CD4-positive, alpha-beta memory T cell (primary cell): ENCODE measurements around the gene ICOS. TPM values are rescaled to one million over a fixed set of nuclear protein-coding genes. Genes with fewer than 3 reads are reported as not detected.
"Not testable (repeated sequence)": the region's sequence is repeated elsewhere in the genome, so short reads cannot be mapped to it uniquely, and the experiment has no call there.

ENCODE experiments used
- CTCF ChIA-PET: fragments of 350-600 bp; sonication (Branson Sonifier 250); formaldehyde crosslinking; loops from one replicate; lab custom pipeline; 2021; ENCODE audit warnings: inconsistent platforms; ENCODE audit not compliant: partially characterized antibody; lab: Charles Lee
- POLR2A ChIA-PET: fragments of 350-600 bp; sonication (Branson Sonifier 250); formaldehyde crosslinking; loops from one replicate; lab custom pipeline; 2021; ENCODE audit not compliant: partially characterized antibody; lab: Charles Lee
- DNase-seq, 5 donors: peaks; one replicate each; pipeline versions ENCODE4 v3.0.0 to v3.0.0-alpha.2; 2020 to 2022; ENCODE audit warnings: mixed read lengths in 1 of 5
- H3K27ac ChIP-seq: one replicate; pipeline ENCODE4 v1.7.0; 2013; ENCODE audit warnings: low read depth, low read length
- H3K27me3 ChIP-seq: 2 replicates; pipeline ENCODE4 v1.7.0; 2013; ENCODE audit warnings: mild to moderate bottlenecking, low read length, moderate library complexity; ENCODE audit not compliant: insufficient read depth
- H3K36me3 ChIP-seq: 2 replicates; pipeline ENCODE4 v1.7.0; 2013; ENCODE audit warnings: mild to moderate bottlenecking, low read length, moderate library complexity; ENCODE audit not compliant: insufficient read depth
- H3K4me1 ChIP-seq: 2 replicates; pipeline ENCODE4 v1.7.0; 2013; ENCODE audit warnings: mild to moderate bottlenecking, low read length, moderate library complexity; ENCODE audit not compliant: insufficient read depth
- H3K4me3 ChIP-seq, 2 donors: one replicate each; pipeline ENCODE4 v1.7.0; 2013; ENCODE audit warnings: low read length in 2 of 2, mild to moderate bottlenecking in 1 of 2
- H3K9me3 ChIP-seq, 2 donors: one replicate each; pipeline ENCODE4 v1.7.0; 2013; ENCODE audit warnings: low read length in 2 of 2, control low read depth in 1 of 2; ENCODE audit not compliant: control insufficient read depth in 1 of 2
- H3K27ac Mint-ChIP-seq, 7 donors: one replicate each; pipeline ENCODE4 v1.8.0; 2020 to 2021; ENCODE audit warnings: mixed read lengths in 7 of 7, mild to moderate bottlenecking in 6 of 7, inconsistent platforms in 3 of 7, moderate library complexity in 3 of 7
- H3K27me3 Mint-ChIP-seq, 2 donors: one replicate each; pipeline ENCODE4 v1.8.0; 2020 to 2021; ENCODE audit warnings: mixed read lengths in 2 of 2
- H3K36me3 Mint-ChIP-seq, 2 donors: one replicate each; pipeline ENCODE4 v1.8.0; 2020 to 2021; ENCODE audit warnings: mixed read lengths in 2 of 2, inconsistent platforms in 1 of 2, mild to moderate bottlenecking in 1 of 2
- H3K4me1 Mint-ChIP-seq, 4 donors: one replicate each; pipeline ENCODE4 v1.8.0; 2020 to 2021; ENCODE audit warnings: mixed read lengths in 4 of 4, mild to moderate bottlenecking in 1 of 4
- H3K4me3 Mint-ChIP-seq, 8 donors: one replicate each; pipeline ENCODE4 v1.8.0; 2020 to 2021; ENCODE audit warnings: mixed read lengths in 8 of 8, mild to moderate bottlenecking in 7 of 8, moderate library complexity in 6 of 8, inconsistent platforms in 3 of 8
- H3K9me3 Mint-ChIP-seq, 8 donors: one replicate each; pipeline ENCODE4 v1.8.0; 2020 to 2021; ENCODE audit warnings: mixed read lengths in 8 of 8, mild to moderate bottlenecking in 5 of 8, inconsistent platforms in 3 of 8, moderate library complexity in 1 of 8
- intact Hi-C: fragments of 100-400 bp; cut with micrococcal nuclease; formaldehyde crosslinking; loops from one replicate; pipeline ENCODE4 v1.15.1; 2023
- polyA plus RNA-seq, 2 donors: library from polyadenylated mRNA; unstranded; fragments of 300-500 nt; fragmentation: Illumina TruSeq; gene quantifications; one replicate each; pipeline ENCODE4 v1.2.3, GENCODE V29; 2021
- total RNA-seq, 2 experiments: library from RNA; stranded (reverse); gene quantifications; one replicate each; pipeline ENCODE4 v1.2.3, GENCODE V29; 2021

ICOS gene
- total and polyA plus RNA-seq, 4 experiments from 2014 or later, result 28.1 to 53.2 (median 41.0) TPM

DNA sequence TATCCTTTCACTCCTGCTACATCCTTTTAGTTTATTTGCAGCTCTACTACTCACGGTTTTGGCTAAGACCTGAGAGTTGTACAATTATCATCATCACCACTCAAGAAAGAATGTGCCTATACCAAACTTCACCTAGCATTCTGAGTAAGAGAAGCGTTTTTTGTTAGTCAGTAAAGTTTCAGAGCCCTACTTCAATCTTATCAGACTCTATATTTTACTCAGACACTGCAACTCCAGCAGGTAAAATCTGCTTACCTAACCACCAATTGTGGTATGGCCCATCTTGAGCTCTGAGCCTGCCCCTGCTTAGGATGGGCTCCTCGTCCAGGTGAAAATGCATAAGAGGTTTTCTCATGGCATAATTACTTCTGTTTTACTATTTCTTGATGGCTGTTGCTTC, 37.1 kb downstream of the ICOS start:
- Mint-ChIP-seq H3K4me1 (peaks cover 0 to 2% (median 0%) of the 10 kb centered on the region in 4 donors), H3K4me3 (no peak overlapping the region), H3K27ac (no peak overlapping the region), H3K9me3 (peaks cover 0 to 2% (median 0%) of the 10 kb centered on the region in 8 donors), H3K36me3 (no peaks in the 10 kb centered on the region), H3K27me3 (no peaks in the 10 kb centered on the region)
- intact Hi-C loops, result no loop called here
- no peaks in the 10 kb centered on the region for H3K27me3 ChIP-seq
- ChIA-PET CTCF (interaction anchor here (2.1 to 2.5 kb wide), 2 partner anchors 11 to 14 kb away, joined by 6 to 8 read pairs; no protein-coding TSS in a partner anchor), POLR2A (no interaction called here)
- no peaks in the 10 kb centered on the region for H3K4me1 ChIP-seq
- H3K27ac ChIP-seq, result no peak overlapping the region
- H3K9me3 ChIP-seq, result no peaks in the 10 kb centered on the region
- no peak for DNase-seq
- H3K36me3 ChIP-seq, result no peaks in the 10 kb centered on the region
- H3K4me3 ChIP-seq, result no peak overlapping the region

DNA sequence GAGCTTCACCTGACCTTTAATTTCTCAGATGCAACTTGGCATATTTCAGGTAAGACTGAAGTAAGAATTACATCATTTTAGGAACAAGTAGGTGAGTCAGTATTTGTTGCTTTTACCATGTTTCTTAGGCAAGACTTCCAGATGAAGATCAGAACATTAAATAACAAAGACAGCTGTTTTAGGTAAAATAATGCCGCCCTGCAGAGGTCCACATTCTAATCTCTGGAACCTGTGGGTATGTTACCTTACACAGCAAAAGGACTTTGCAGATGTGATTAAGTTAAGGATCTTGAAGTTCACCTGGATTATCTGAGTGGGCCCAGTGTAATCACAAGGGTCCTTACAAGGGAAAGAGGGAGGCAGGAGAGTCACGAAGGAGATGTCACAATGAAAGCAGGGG, 39.3 kb downstream of the ICOS start:
- DNase-seq, result no peak
- no peak overlapping the region for H3K27ac Mint-ChIP-seq
- Histone ChIP-seq H3K4me1 (no peaks in the 10 kb centered on the region), H3K9me3 (no peaks in the 10 kb centered on the region), H3K36me3 (no peaks in the 10 kb centered on the region), H3K4me3 (no peak overlapping the region), H3K27me3 (no peaks in the 10 kb centered on the region), H3K27ac (no peak overlapping the region)
- ChIA-PET POLR2A (no interaction called here), CTCF (interaction anchor here (2.0 to 2.5 kb wide), 3 partner anchors 9 to 24 kb away, joined by 6 to 8 read pairs (median 6); no protein-coding TSS in a partner anchor)
- H3K9me3 Mint-ChIP-seq, result peaks cover 0 to 2% (median 0%) of the 10 kb centered on the region in 8 donors
- intact Hi-C loops, result no loop called here
- no peaks in the 10 kb centered on the region for H3K36me3 Mint-ChIP-seq
- no peak overlapping the region for H3K4me3 Mint-ChIP-seq
- H3K27me3 Mint-ChIP-seq, result no peaks in the 10 kb centered on the region
- H3K4me1 Mint-ChIP-seq, result no peaks in the 10 kb centered on the region

DNA sequence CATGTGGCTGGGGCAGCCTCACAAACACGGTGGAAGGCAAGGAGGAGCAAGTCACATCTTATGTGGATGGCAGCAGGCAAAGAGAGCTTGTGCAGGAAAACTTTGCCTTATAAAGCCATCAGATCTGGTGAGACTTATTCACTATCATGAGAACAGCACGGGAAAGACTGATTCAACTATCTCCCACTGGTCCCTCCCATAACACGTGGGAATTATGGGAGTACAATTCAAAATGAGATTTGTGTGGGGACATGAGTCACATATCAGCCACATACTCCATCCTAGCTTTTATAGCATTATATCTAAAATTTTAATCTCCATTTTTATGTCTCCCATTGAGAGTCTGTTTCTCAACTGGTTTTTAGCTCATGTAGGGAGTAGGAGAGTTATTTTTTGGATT, 45.7 kb downstream of the ICOS start:
- intact Hi-C loops, result no loop called here
- no peaks in the 10 kb centered on the region for H3K36me3 ChIP-seq
- no peaks in the 10 kb centered on the region for H3K9me3 ChIP-seq
- no peak overlapping the region for H3K27ac Mint-ChIP-seq
- H3K27me3 ChIP-seq, result no peaks in the 10 kb centered on the region
- H3K4me3 Mint-ChIP-seq, result no peak overlapping the region
- POLR2A ChIA-PET, result interaction anchor here (2.0 kb wide), 1 partner anchor 45 kb away, joined by 6 read pairs; no protein-coding TSS in a partner anchor
- no peak overlapping the region for H3K27ac ChIP-seq
- H3K4me3 ChIP-seq, result no peak overlapping the region
- DNase-seq, result no peak
- H3K36me3 Mint-ChIP-seq, result no peaks in the 10 kb centered on the region
- peaks cover 0 to 5% (median 0%) of the 10 kb centered on the region in 8 donors for H3K9me3 Mint-ChIP-seq
- H3K4me1 ChIP-seq, result peaks cover 6% of the 10 kb centered on the region
- no peaks in the 10 kb centered on the region for H3K27me3 Mint-ChIP-seq
- CTCF ChIA-PET, result no interaction called here
- H3K4me1 Mint-ChIP-seq, result peaks cover 11 to 22% (median 16%) of the 10 kb centered on the region in 4 donors

DNA sequence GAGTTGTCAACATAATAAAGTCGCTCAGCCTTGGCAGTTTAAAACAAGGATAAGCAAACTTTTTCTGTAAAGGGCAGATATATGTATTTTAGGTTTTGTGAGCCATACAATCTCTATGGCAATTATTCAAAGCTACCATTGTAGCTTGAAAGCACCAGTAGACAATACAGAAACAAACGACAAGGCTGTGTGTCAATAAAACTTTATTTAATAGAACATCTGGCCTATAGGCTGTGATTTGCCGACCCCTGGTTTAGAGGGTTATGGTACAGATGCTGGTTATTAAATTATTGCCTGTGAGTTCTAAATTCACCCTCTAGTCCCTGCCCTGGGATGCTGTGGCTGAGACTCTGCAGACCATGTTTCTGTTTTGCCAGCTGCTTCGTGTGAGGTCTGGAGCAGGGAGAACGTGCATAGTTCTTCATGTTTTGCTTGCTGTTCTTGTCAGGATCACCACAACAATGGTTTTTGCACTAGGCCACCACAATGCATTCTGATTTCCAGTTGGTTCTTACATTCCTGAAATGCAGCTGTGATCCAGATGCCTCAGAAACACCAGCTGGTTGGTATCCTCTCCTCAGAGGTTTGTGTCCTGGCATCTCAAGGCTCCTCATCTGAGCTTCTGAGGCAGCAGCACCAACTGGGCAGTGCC, 46.6 kb downstream of the ICOS start:
- Histone ChIP-seq H3K9me3 (no peaks in the 10 kb centered on the region), H3K36me3 (no peaks in the 10 kb centered on the region), H3K4me3 (no peak overlapping the region), H3K27me3 (no peaks in the 10 kb centered on the region), H3K27ac (no peak overlapping the region), H3K4me1 (peaks cover 15% of the 10 kb centered on the region)
- no peaks in the 10 kb centered on the region for H3K36me3 Mint-ChIP-seq
- no peak overlapping the region for H3K4me3 Mint-ChIP-seq
- DNase-seq, result no peak
- no peaks in the 10 kb centered on the region for H3K27me3 Mint-ChIP-seq
- POLR2A ChIA-PET, result interaction anchor here (0.6 to 2.0 kb wide), 3 partner anchors 11 to 73 kb away, joined by 3 to 6 read pairs (median 3); no protein-coding TSS in a partner anchor
- H3K27ac Mint-ChIP-seq, result peak overlapping the region in 1 of 7 donors; percentile 18
- H3K4me1 Mint-ChIP-seq, result peaks cover 16 to 28% (median 23%) of the 10 kb centered on the region in 4 donors
- intact Hi-C loops, result no loop called here
- CTCF ChIA-PET, result no interaction called here
- peaks cover 0 to 5% (median 0%) of the 10 kb centered on the region in 8 donors for H3K9me3 Mint-ChIP-seq

DNA sequence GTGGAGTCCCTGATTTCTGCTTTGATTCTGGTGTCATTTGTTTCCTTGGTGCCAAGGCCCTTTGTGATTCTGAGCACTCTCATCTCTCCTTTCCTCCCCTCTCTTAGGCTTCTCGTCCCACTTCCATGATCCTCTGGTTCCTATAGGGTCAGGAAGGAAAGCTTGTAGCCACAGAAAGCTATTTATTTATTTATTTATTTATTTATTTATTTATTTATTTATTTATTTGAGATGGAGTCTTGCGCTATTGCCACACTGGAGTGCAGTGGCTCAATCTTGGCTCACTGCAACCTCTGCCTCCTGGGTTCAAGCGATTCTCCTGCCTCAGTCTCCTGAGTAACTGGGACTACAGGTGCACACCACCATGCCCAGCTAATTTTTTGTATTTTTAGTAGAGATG, 49.4 kb downstream of the ICOS start:
- H3K36me3 ChIP-seq, H3K4me3 ChIP-seq, H3K9me3 ChIP-seq, H3K27ac ChIP-seq, H3K27ac Mint-ChIP-seq, DNase-seq, H3K9me3 Mint-ChIP-seq, H3K27me3 Mint-ChIP-seq, H3K36me3 Mint-ChIP-seq, H3K4me3 Mint-ChIP-seq, H3K27me3 ChIP-seq: not testable (repeated sequence)
- ChIA-PET POLR2A (interaction anchor here (0.8 kb wide), 2 partner anchors 14 to 17 kb away, joined by 3 read pairs; no protein-coding TSS in a partner anchor), CTCF (interaction anchor here (1.8 to 3.1 kb wide), 3 partner anchors 11 to 65 kb away, joined by 5 to 15 read pairs (median 8); no protein-coding TSS in a partner anchor)
- intact Hi-C loops, result loop anchor here (5.0 kb wide), 1 partner anchor 34 kb away; no protein-coding TSS in a partner anchor
- peaks cover 33% of the 10 kb centered on the region for H3K4me1 ChIP-seq
- H3K4me1 Mint-ChIP-seq, result peaks cover 27 to 45% (median 31%) of the 10 kb centered on the region in 4 donors

DNA sequence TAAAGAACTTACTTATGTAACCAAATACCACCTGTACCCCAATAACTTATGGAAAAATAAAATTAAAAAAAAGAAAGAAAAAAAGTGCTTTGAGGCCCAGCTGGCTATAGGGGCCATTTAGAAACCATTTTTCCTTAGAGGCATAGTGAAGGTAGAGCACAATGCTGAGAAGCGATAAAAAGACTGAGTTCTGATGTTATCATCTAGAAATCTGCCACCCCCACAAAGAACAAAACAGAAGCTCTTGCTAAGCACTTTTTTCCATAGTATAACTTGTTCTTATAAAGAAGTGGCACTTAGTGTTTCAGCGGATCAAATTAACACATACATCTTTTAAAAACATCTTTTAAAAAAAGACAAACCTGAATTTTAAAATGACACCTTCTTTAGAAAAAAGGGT, 51.4 kb downstream of the ICOS start:
- DNase-seq, result no peak
- intact Hi-C loops, result loop anchor here (5.0 kb wide), 1 partner anchor 36 kb away; no protein-coding TSS in a partner anchor
- ChIA-PET CTCF (interaction anchor here (0.8 to 1.3 kb wide), 6 partner anchors 9 to 157 kb away, joined by 3 to 6 read pairs (median 4); no protein-coding TSS in a partner anchor), POLR2A (interaction anchor here (0.9 to 2.6 kb wide), 5 partner anchors 8 to 47 kb away, joined by 3 to 13 read pairs (median 4); no protein-coding TSS in a partner anchor)
- Histone ChIP-seq H3K27ac (peak overlapping the region; percentile 48), H3K27me3 (no peaks in the 10 kb centered on the region), H3K4me3 (no peak overlapping the region), H3K4me1 (peaks cover 45% of the 10 kb centered on the region), H3K36me3 (no peaks in the 10 kb centered on the region), H3K9me3 (no peaks in the 10 kb centered on the region)
- peak overlapping the region in 5 of 8 donors; percentile 67 to 85 (median 75) for H3K4me3 Mint-ChIP-seq
- H3K27ac Mint-ChIP-seq, result peak overlapping the region in 6 of 7 donors; percentile 78 to 93 (median 84)
- H3K4me1 Mint-ChIP-seq, result peaks cover 25 to 45% (median 30%) of the 10 kb centered on the region in 4 donors
- H3K27me3 Mint-ChIP-seq, result no peaks in the 10 kb centered on the region
- no peaks in the 10 kb centered on the region for H3K36me3 Mint-ChIP-seq
- H3K9me3 Mint-ChIP-seq, result no peaks in the 10 kb centered on the region
